HG03064 (cell line): ENCODE results near the gene CLEC7A.

Source experiments
- ATAC-seq: cut with Tn5 transposase; IDR thresholded peaks from one replicate; pipeline ENCODE4 v1.9.1; 2021; ENCODE audit warnings: low read depth; ENCODE audit not compliant: unreplicated experiment

The CLEC7A gene

GRCh38 chr12:10097521-10097920 lies 32.5 kb downstream of the CLEC7A start:
- no peak for ATAC-seq

GRCh38 chr12:10095971-10096370 lies 34.0 kb downstream of the CLEC7A start:
- no peak for ATAC-seq

- ATAC-seq = no peak
These were observed 35.2 kb downstream of the CLEC7A start for GRCh38 chr12:10094646-10095395.

GRCh38 chr12:10088955-10089900 lies 40.8 kb downstream of the CLEC7A start:
- ATAC-seq = no peak

GRCh38 chr12:10088031-10088430 lies 42.0 kb downstream of the CLEC7A start:
- no peak for ATAC-seq

- ATAC-seq = no peak
These were observed 43.6 kb downstream of the CLEC7A start for GRCh38 chr12:10086387-10086786.

GRCh38 chr12:10084733-10085132 lies 45.3 kb downstream of the CLEC7A start:
- no peak for ATAC-seq

- no peak for ATAC-seq
These were observed 47.7 kb downstream of the CLEC7A start for GRCh38 chr12:10082117-10082874.

GRCh38 chr12:10075451-10075850 lies 54.5 kb downstream of the CLEC7A start:
- ATAC-seq = no peak

- no peak for ATAC-seq
These were observed 56.7 kb downstream of the CLEC7A start for GRCh38 chr12:10073261-10073660.

GRCh38 chr12:10072131-10072530 lies 57.9 kb downstream of the CLEC7A start:
- no peak for ATAC-seq

GRCh38 chr12:10070380-10070779 lies 59.6 kb downstream of the CLEC7A start:
- no peak for ATAC-seq

- no peak for ATAC-seq
These were observed 60.0 kb downstream of the CLEC7A start for GRCh38 chr12:10069976-10070375.

GRCh38 chr12:10069099-10069498 lies 60.9 kb downstream of the CLEC7A start:
- no peak for ATAC-seq

- no peak for ATAC-seq
These were observed 61.4 kb downstream of the CLEC7A start for GRCh38 chr12:10068644-10069043.

- ATAC-seq = no peak
These were observed 62.1 kb downstream of the CLEC7A start for GRCh38 chr12:10067942-10068341.

GRCh38 chr12:10067264-10067663 lies 62.7 kb downstream of the CLEC7A start:
- ATAC-seq = no peak
